Measurements from ENCODE around the gene LRRC56.

DNA sequence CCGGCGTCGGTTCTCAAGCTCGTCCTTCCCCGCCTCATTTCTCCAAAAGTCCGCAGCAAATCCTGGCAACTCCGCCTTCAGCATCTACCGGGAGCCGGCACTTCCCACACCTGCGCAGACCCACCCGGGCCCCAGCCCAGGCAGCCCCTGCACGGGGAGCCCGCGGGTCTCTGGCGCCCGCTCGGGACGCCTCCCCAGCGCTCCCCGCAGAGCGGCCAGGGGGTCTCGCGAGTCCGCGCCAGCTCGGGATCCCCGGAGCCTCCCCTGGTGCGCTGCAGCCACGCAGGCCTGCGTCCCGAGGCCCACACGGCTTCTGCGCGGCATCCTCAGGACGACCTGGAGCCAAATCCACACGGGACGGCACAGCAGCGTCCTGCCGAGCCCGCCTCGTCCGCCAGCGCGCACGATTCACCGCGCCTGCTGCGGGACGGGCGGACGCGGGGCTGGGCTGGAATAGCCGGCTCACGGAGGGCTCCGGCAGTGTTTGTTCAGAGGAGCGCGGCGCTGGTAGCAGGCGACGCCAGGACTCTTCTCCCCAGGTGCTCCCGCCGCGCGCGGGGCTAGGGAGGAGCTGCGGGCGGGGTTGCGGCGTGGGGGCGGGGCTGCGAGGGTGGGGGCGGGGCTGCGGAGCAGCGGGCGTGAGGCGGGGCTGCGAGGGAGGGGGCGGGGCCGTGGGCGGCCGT lies 38.1 kb downstream of the LRRC56 start:
- TF ChIP-seq, protein P1, sequence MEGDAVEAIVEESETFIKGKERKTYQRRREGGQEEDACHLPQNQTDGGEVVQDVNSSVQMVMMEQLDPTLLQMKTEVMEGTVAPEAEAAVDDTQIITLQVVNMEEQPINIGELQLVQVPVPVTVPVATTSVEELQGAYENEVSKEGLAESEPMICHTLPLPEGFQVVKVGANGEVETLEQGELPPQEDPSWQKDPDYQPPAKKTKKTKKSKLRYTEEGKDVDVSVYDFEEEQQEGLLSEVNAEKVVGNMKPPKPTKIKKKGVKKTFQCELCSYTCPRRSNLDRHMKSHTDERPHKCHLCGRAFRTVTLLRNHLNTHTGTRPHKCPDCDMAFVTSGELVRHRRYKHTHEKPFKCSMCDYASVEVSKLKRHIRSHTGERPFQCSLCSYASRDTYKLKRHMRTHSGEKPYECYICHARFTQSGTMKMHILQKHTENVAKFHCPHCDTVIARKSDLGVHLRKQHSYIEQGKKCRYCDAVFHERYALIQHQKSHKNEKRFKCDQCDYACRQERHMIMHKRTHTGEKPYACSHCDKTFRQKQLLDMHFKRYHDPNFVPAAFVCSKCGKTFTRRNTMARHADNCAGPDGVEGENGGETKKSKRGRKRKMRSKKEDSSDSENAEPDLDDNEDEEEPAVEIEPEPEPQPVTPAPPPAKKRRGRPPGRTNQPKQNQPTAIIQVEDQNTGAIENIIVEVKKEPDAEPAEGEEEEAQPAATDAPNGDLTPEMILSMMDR (IDR thresholded peaks at IDR 0.05), result no peak
- no peak for TF ChIP-seq POLR2A (IDR thresholded peaks at IDR 0.05)

All from lower leg skin (tissue), 3 donors.